NCI-H510A (cell line): ENCODE data around the gene TMEM165.

Source experiments
- DNase-seq: peaks from one replicate; lab custom pipeline; 2025; lab: John Stamatoyannopoulos, UW

Gene TMEM165

GRCh38 chr4:55406545-55406944, 10.8 kb downstream of the TMEM165 start:
- no peak for DNase-seq

GRCh38 chr4:55407119-55407518, 11.4 kb downstream of the TMEM165 start:
- no peak for DNase-seq

DNA sequence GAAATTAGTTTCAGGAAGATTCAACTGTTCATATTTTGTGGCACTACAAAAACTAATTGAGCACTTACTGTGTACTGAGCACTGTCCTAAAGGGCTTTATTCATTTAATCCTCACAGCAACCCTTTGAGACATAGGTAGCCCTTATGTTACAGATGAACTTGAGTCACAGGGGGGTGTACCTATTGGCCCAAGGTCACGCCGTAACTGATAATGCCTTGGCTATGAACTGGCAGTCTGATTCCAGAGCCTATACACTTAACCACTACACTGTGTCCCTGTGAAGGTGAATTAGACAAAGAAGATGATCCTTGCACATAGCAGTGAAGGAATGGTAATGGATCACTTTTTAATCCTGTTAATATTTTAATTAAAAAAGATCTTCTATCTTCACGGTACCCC, 12.0 kb downstream of the TMEM165 start:
- DNase-seq: no peak

GRCh38 chr4:55409468-55410171, 13.9 kb downstream of the TMEM165 start:
- no peak for DNase-seq

DNA sequence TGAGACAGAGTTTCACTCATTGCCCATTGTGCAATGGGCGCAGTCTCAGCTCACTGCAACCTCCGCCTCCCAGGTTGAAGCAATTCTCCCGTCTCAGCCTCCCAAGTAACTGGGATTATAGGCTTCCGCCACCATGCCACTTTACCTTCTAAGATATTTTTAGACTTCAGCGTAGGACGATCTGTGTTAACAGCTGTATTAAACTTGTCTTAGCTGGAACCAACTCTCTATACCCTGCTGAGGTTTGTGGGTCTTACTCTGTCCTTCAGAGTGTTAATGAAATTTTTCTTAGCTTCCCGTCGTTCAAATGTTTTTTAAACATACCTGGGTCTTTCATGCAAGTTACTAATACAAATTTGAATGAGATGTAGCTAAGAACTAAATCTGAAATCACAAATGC, 14.7 kb downstream of the TMEM165 start:
- no peak for DNase-seq

DNA sequence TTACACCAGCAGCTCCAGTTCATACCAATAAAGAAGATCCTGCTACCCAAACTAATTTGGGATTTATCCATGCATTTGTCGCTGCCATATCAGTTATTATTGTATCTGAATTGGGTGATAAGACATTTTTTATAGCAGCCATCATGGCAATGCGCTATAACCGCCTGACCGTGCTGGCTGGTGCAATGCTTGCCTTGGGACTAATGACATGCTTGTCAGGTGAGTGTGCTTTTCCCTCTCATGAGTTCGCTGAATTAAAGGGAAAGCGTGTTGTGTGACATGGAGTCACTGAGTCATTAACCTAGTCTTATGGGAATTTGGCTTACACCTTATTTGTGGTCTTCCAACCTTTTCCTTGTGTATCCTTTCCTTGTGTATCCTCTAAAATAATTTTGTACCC, 15.9 kb downstream of the TMEM165 start:
- no peak for DNase-seq

- no peak for DNase-seq
Measured at GRCh38 chr4:55416176-55416575, 20.4 kb downstream of the TMEM165 start.

DNA sequence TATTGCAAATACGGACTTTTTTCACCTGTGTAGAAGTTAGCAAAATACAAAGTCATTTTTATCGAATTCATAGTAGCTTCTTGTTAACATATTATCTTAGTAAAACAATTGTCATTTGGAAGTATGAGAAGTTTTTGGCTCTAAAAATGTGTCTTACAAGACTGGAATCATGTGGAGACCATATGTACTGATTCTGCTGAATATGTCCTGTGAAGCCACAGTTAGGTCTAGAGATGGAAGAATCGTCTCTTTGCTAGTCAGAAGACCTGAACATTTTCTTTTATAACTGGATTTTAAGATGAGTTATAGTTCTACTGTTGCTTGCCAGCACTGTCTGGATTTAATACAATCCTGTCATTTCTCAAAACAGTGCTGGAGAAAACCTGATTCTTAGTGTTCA, 29.0 kb downstream of the TMEM165 start:
- DNase-seq: no peak

DNA sequence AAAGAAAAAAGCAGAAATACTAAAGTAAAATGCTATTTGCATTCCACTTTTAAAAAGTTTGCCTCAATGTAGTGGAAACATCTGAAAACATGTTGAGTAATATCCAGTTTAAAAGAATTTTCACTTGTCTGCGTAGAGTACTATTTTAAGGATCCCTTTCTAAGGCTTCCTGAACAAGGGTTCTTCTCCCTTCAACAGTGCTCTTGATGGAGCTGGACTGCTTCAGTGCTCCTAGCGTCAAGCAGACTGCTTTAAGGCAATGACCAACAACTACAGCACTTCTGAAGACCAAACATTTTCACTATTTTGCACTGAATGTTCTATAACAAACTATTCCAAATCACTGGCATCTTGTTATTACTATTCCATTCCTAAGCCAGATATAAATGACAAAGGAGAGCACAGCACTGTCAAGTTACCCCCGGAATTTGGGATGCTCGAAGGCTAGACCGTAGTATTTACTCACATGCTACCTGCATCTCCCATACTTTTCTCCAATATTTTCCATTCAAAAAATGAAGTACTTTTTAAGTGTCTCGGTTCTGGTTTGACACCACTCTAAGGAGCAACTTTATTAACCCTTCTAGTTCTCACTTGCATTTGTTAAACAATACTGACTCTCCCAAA, 36.1 kb downstream of the TMEM165 start:
- DNase-seq: no peak

DNA sequence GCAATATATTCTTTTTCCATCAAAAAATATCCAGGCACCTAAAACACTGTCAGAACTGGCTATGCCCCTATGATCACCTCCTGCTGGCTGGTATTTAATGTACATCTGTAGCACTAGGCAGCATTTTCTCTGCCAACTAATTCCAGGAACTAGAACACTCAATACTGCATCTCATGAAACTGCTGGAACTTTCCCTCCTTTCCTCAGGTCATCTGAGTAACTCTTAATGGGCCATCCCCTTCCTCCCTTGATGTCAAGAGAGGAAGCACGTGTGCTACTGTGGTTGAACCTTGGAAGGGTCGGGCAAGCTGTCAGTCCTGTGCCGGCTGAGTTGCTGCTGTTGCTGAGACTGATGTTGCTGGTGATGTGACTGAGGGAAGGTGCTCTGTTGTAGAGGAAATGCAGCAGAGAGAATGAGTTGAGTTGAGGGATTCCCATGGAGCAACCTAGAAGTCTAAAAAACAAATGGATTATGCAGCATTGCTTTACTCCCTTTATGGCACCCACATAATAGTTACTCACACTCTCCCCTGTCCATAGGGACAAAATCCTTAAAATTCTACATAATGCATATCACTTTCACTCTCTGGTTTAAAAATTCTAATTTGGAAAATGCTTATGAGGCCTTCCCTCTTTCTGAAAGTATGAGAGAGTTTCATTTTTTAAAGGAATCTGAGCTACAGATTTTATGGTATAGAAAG, 39.5 kb downstream of the TMEM165 start:
- no peak for DNase-seq

GRCh38 chr4:55437356-55437796, 41.6 kb downstream of the TMEM165 start:
- no peak for DNase-seq

GRCh38 chr4:55437823-55438222, 42.1 kb downstream of the TMEM165 start:
- DNase-seq: no peak

- DNase-seq: no peak
Measured at GRCh38 chr4:55438314-55438713, 42.6 kb downstream of the TMEM165 start.

GRCh38 chr4:55439023-55439422, 43.3 kb downstream of the TMEM165 start:
- DNase-seq: no peak

DNA sequence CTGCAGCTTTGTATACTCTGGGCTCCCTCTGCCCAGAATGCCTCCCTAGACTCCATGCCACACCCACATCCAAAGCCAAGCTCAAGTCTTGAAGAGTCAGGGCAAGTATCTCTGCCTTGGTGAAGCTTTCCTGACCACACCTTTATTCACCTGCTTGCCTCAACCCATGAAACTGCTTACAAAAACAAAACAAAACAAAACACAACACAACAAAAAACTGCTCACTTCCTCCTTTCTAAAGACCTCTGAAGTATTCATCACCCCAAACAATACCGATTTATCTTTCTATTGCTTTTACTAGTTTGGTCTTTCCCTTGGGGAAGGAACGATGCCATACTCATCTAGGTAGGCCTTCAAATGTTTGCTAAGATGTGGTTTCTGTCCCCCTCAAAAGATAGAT, 45.0 kb downstream of the TMEM165 start:
- no peak for DNase-seq

DNA sequence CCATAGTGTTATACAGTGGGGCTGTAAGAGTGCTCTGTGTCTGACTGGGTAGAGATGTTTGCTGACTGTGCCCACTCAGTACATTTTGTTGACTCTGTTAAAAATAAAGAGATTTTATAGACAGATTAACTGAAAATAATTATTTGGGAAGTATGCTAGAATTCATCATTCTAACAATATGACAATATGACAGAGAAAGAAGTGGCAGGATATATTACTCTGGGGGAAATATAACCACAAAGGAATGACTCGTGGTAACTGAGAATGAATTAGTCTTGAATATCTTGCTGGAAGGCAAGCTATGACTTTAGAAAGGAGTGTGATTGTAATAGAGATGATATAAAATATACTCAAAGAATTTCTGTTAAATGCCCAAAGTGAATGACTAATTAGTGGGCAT, 46.8 kb downstream of the TMEM165 start:
- DNase-seq: no peak

DNA sequence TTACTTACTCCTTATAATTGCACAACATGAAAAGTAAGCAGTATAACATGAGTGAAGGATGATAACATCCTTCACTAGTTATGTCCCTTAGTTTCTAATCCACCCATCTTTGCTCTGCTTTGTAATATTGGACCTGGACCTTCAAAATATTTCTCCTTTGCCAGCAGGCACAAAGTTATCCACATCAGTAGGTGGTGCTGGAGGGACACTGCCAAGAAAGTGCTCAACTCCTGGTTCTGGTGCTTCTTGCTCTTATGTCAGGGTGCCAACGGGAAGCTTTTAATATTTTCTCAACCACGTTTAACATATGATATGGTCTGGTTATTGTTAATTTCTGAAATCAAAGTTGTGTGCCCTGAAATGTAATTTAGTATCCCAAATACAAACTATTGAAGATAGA, 49.1 kb downstream of the TMEM165 start:
- DNase-seq: no peak

- no peak for DNase-seq
Measured at GRCh38 chr4:55445921-55446577, 50.3 kb downstream of the TMEM165 start.

GRCh38 chr4:55446578-55446922, 50.8 kb downstream of the TMEM165 start:
- DNase-seq: no peak

DNA sequence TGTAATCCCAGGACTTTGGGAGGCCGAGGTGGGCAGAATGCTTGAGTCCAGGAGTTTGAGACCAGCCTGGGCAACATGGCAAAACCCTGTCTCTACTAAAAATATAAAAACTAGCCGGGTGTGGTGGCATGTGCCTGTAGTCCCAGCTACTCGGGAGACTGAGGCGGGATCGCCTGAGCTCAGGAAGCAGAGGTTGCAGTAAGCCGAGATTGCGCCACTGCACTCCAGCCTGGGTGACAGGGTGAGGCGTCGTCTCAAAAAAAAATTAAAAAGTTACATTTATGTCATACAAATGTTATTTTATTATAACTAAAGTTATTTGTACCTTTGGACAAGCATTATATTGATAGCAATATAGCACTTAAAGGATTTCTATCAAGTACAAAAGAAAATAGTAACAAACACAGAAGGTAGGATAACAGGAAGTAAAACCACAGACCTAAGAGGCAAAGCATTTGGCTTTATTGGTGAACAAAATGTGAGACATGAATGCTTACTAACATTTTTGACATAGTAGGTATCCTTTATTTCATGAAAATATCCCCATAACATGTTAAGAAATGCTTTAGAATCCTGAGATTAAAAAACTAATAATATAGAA, 51.5 kb downstream of the TMEM165 start:
- DNase-seq: no peak

DNA sequence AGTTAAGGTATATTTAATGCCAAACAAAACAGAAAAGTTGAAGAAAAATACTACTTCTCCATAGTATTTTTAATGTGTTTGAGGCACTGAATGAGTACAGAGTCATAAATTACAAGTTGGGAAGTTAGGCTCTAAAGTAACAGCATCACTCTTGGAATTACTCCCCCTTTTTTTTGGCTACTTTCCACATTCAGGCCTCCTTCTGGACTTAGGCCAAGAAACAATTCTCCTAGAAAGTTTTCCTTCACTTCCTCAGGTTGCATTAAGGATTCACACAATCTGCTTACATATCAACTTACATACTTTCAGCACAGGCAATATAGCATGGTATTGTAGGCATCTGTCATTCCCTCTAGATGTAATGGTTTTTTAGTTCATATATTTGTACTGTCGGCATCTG, 52.1 kb downstream of the TMEM165 start:
- no peak for DNase-seq

DNA sequence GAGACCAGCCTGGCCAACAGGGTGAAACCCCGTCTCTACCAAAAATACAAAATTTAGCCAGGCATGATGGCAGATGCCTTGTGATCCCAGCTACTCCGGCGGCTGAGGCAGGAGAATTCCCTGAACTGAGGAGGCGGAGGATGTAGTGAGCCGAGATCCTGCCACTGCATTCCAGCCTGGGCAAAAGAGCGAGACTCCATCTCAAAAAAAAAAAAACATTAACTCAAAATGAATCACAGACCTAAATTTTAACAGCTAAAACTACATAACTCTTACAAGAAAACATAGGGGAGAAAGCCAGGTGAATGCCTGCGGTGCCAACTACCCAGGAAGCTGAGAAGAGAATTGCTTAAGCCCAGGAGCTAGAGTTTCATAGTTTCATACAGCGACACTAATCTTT, 54.8 kb downstream of the TMEM165 start:
- DNase-seq: no peak

DNA sequence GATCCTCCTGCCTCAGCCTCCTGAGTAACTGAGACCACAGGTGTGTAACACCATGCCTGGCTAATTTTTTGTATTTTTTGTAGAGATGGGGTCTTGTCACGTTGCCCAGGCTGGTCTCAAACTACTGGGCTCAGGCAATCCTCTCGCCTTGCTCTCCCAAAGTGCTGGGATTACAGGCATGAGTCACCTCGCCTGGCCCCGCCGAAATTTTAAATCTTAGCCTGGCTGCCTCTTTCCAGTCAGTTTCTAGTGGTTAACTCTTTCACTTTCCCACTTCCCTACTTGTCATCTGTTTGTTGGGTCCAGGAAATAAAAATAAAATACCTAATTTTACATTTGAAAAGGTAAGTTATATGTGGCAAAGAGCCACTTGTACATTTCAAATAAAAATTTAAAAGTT, 62.4 kb downstream of the TMEM165 start:
- DNase-seq: no peak
